PC-9 (cell line): Measurements from ENCODE around the gene SYNGR1.

ENCODE experiments used
- EZH2 ChIP-seq: fragments of 200-600 bp; sonication (generic); IDR thresholded peaks from 2 replicates; pipeline ENCODE4 v1.8.0; 2017; ENCODE audit warnings: antibody characterized with exemption, low read depth
- TF ChIP-seq, protein P1 (sequence below): fragments of 200-600 bp; sonication (generic); conservative IDR thresholded peaks from 2 replicates; pipeline ENCODE4 v1.6.1; 2017; ENCODE audit warnings: mixed run types, antibody characterized with exemption, mild to moderate bottlenecking, moderate library complexity

DNA sequence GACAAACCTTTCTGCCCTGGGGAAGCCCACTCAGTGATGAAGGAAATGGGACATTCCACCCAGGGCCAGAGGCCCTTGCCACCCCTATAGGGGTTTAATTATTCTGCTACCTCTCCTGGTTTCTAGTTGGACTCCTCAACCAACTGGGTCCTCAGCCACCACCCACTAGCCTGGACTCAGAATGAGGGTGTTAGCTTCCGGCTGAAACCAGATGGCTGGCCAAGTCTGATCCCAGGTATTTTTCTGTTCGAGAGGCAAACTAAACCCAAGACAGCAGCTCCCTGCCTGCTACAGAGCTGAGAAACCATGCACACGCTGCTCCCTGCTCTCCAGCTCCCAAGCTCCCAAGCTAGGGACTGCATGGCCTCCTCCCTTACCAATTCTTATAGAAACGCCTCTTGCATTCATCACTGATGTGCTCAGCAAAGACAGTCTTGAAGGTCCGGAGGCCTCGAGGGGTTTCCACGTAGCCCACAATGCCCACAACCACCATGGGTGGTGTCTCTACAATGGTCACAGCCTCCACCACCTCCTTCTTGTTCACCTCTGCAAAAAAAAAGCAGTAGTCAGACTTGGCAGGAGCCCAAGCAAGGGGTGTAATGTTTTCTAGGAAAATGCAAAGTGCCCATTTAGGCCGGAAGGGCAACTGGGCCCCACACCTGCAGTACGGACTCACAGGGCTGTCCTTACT is 32.6 kb upstream of the SYNGR1 start:
- TF ChIP-seq, protein P1, sequence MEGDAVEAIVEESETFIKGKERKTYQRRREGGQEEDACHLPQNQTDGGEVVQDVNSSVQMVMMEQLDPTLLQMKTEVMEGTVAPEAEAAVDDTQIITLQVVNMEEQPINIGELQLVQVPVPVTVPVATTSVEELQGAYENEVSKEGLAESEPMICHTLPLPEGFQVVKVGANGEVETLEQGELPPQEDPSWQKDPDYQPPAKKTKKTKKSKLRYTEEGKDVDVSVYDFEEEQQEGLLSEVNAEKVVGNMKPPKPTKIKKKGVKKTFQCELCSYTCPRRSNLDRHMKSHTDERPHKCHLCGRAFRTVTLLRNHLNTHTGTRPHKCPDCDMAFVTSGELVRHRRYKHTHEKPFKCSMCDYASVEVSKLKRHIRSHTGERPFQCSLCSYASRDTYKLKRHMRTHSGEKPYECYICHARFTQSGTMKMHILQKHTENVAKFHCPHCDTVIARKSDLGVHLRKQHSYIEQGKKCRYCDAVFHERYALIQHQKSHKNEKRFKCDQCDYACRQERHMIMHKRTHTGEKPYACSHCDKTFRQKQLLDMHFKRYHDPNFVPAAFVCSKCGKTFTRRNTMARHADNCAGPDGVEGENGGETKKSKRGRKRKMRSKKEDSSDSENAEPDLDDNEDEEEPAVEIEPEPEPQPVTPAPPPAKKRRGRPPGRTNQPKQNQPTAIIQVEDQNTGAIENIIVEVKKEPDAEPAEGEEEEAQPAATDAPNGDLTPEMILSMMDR, result no peak
- no peak for TF ChIP-seq EZH2
